SU-DHL-6 (cell line): ENCODE measurements around the gene RNF225.
"Not testable (repeated sequence)": the region's sequence is repeated elsewhere in the genome, so short reads cannot be mapped to it uniquely, and the experiment has no call there.

Source experiments
- H2AFZ ChIP-seq: fragments of 200-600 bp; sonication (generic); 2 replicates; pipeline ENCODE4 v1.6.1; 2014; ENCODE audit warnings: low read depth, mild to moderate bottlenecking, moderate library complexity, mixed read lengths, antibody characterized with exemption, low read length; ENCODE audit not compliant: severe bottlenecking
- H3F3A ChIP-seq: fragments of 200-600 bp; shearing (Covaris generic); 2 replicates; pipeline ENCODE4 v1.6.0; 2016; ENCODE audit warnings: antibody characterized with exemption, mild to moderate bottlenecking; ENCODE audit not compliant: insufficient read depth
- H3K27ac ChIP-seq: fragments of 200-600 bp; sonication (generic); 2 replicates; pipeline ENCODE4 v1.5.1; 2016; ENCODE audit warnings: low read depth, mild to moderate bottlenecking, low read length, moderate library complexity, mixed read lengths
- H3K27me3 ChIP-seq: fragments of 200-600 bp; sonication (generic), shearing (Covaris generic); 2 replicates; pipeline ENCODE4 v1.6.0; 2014; ENCODE audit warnings: mild to moderate bottlenecking, low read length
- H3K36me3 ChIP-seq: fragments of 200-600 bp; sonication (generic); 2 replicates; pipeline ENCODE4 v1.6.1; 2014; ENCODE audit warnings: mild to moderate bottlenecking, low read length, mixed read lengths
- H3K4me2 ChIP-seq: fragments of 300-600, 200-600 bp; shearing (Covaris generic), sonication (generic); 2 replicates; pipeline ENCODE4 v1.6.0; 2014; ENCODE audit warnings: low read length, low read depth, mild to moderate bottlenecking; ENCODE audit not compliant: poor library complexity, severe bottlenecking
- H3K4me3 ChIP-seq: fragments of 200-600 bp; sonication (generic); 2 replicates; pipeline ENCODE4 v1.5.1; 2014; ENCODE audit warnings: antibody characterized with exemption, low read length, mild to moderate bottlenecking, mixed read lengths; ENCODE audit not compliant: insufficient read depth, poor library complexity, severe bottlenecking
- H3K79me2 ChIP-seq: fragments of 200-600 bp; sonication (generic); 2 replicates; pipeline ENCODE4 v1.6.1; 2014; ENCODE audit warnings: mild to moderate bottlenecking, low read length, moderate library complexity; ENCODE audit not compliant: insufficient read depth
- H3K9ac ChIP-seq: fragments of 200-600 bp; sonication (generic); 2 replicates; pipeline ENCODE4 v1.7.0; 2014; ENCODE audit warnings: mild to moderate bottlenecking, low read length
- H3K9me2 ChIP-seq: fragments of 200-600 bp; sonication (generic); replicated peaks from 2 replicates; pipeline ENCODE4 v1.6.1; 2014; ENCODE audit warnings: low read length; ENCODE audit not compliant: insufficient read depth
- H3K9me3 ChIP-seq: fragments of 200-600 bp; sonication (generic); 2 replicates; pipeline ENCODE4 v1.6.1; 2014; ENCODE audit warnings: low read length, mixed read lengths; ENCODE audit not compliant: insufficient read depth
- H4K20me1 ChIP-seq: fragments of 200-600 bp; sonication (generic); 2 replicates; pipeline ENCODE4 v1.6.1; 2014; ENCODE audit warnings: low read depth, mild to moderate bottlenecking, antibody characterized with exemption, low read length, moderate library complexity, mixed read lengths
- CTCF ChIP-seq: fragments of 200-600 bp; sonication (generic); IDR thresholded peaks from one replicate; pipeline ENCODE4 v1.5.1; 2017; ENCODE audit warnings: antibody characterized with exemption, mild to moderate bottlenecking, low read length, moderate library complexity; ENCODE audit not compliant: insufficient read depth, poor library complexity, severe bottlenecking
- EZH2phosphoT487 ChIP-seq: fragments of 200-600 bp; sonication (generic), shearing (Covaris generic); conservative IDR thresholded peaks from 2 replicates; pipeline ENCODE4 v1.6.1; 2018; ENCODE audit warnings: mild to moderate bottlenecking, antibody characterized with exemption, low read length, moderate library complexity, mixed read lengths

Gene RNF225

GRCh38 chr19:58401840-58402421 is 6.5 kb downstream of the RNF225 start:
- no peaks in the 10 kb centered on the region for H3K9me2 ChIP-seq

GRCh38 chr19:58403920-58404478 is 8.5 kb downstream of the RNF225 start:
- not testable (repeated sequence) for H3K4me3 ChIP-seq, H3K79me2 ChIP-seq, H3K27me3 ChIP-seq, H4K20me1 ChIP-seq, H3K9ac ChIP-seq, H3K36me3 ChIP-seq, H3K4me2 ChIP-seq, H2AFZ ChIP-seq, H3K9me3 ChIP-seq, H3F3A ChIP-seq, H3K9me2 ChIP-seq, H3K27ac ChIP-seq

More at GRCh38 chr19:58401840-58402421, 6.5 kb downstream of the RNF225 start:
- peak overlapping the region; percentile 87 for H2AFZ ChIP-seq
- no peaks in the 10 kb centered on the region for H3K36me3 ChIP-seq
- peak overlapping the region; percentile 53 for H3K9ac ChIP-seq
- no peaks in the 10 kb centered on the region for H3K79me2 ChIP-seq
- TF ChIP-seq CTCF: no peak
- TF ChIP-seq EZH2phosphoT487: no peak
- no peaks in the 10 kb centered on the region for H3K9me3 ChIP-seq
- no peak overlapping the region for H3K27ac ChIP-seq
- peak overlapping the region; percentile 91 for H3K4me2 ChIP-seq
- H3F3A ChIP-seq: peaks cover 5% of the 10 kb centered on the region; the same call in 1 of the 2 replicates
- H3K27me3 ChIP-seq: no peaks in the 10 kb centered on the region
- no peaks in the 10 kb centered on the region for H4K20me1 ChIP-seq
- peak overlapping the region; percentile 58 for H3K4me3 ChIP-seq

GRCh38 chr19:58406818-58407657 is 11.6 kb downstream of the RNF225 start:
- no peaks in the 10 kb centered on the region for H3K9me2 ChIP-seq
- no peak overlapping the region for H3K27ac ChIP-seq
- H3F3A ChIP-seq: peaks cover 5% of the 10 kb centered on the region; the same call in 1 of the 2 replicates
- no peaks in the 10 kb centered on the region for H3K36me3 ChIP-seq
- H3K9me3 ChIP-seq: no peaks in the 10 kb centered on the region
- no peak overlapping the region for H2AFZ ChIP-seq
- no peaks in the 10 kb centered on the region for H4K20me1 ChIP-seq
- H3K27me3 ChIP-seq: no peaks in the 10 kb centered on the region
- TF ChIP-seq EZH2phosphoT487 (no peak), CTCF (no peak)
- H3K9ac ChIP-seq: peak overlapping the region; percentile 72
- no peak overlapping the region for H3K4me3 ChIP-seq
- H3K79me2 ChIP-seq: no peaks in the 10 kb centered on the region
- H3K4me2 ChIP-seq: peak overlapping the region; percentile 73
